ENCODE results near the gene MEOX1.

Gene MEOX1

DNA sequence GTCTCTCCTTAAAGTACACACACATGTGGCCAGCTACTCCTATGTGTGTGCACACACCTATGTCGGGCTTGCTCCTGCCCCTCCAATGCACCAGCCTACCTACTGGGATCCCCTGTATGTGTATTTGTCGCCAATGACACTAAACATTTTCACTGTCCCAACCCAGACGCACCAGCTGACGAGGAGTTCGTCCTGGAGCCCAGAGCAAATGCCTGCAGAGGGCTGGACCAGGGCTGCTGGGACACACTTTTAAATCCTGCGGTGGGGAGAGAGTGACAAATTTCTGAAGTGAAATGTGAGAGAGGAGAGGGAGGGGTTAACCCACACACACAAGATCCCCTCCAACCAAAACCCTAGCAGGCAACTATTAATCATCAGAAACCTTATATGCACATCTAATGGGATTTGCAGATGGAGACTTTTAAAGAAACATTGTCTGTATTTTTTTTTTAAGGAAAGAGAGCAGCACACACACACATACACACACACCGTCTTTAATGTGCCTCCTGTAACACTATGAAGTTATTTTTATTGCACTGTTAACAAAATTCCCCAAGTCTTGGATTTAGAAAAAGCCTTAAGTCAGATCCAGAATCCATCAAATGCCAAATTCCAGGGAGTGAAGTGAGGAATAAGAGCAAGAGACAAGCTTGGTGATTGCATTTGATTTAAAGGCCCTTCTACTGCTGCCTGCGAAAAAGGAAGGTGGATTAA, at the start of gene MEOX1:
TSS of gene MEOX1 (minus strand) at position 224 of the 714 bp plus-strand sequence. CDS start 388 bp downstream, outside the sequence.
- H3K4me3 Mint-ChIP-seq = peak within 1 kb of the TSS; percentile 76
- H3K9me3 Mint-ChIP-seq = no peaks in the 10 kb centered on the region
- H3K27ac Mint-ChIP-seq (ENCODE audit: low read depth) = peak within 1 kb of the TSS; percentile 82
- no peaks in the 10 kb centered on the region for H3K27me3 Mint-ChIP-seq
- peaks cover 40% of the 10 kb centered on the region for H3K4me1 Mint-ChIP-seq
- DNase-seq (ENCODE audit: low spot score in 2 of 2) = no peak
- ATAC-seq (replicated peaks; ENCODE audit: extremely low read depth, poor library complexity, severe bottlenecking) = peak; percentile 38
- H3K36me3 Mint-ChIP-seq (ENCODE audit: insufficient read depth) = peaks cover 2% of the 10 kb centered on the region

DNA sequence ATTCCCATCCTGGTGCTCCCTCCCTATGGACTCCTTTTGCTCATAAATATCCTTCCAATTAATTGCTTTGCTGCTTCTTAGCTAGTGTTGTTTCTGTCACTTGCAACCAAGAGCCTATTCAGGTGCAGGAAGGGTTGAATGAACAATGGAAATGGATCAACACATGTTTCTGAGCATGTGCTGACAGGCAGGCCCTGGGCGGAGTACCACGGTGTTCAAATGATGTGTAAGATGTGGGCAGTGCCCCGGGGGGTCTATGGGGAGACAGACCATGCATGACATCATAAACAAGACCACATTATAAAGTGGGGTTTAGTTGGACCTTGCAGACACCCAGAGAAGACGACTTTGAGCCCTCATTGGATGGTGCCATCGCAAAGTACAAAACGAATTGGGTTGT, 48.4 kb upstream of the MEOX1 start:
- H3K4me1 Mint-ChIP-seq = peaks cover 8% of the 10 kb centered on the region
- H3K9me3 Mint-ChIP-seq = no peaks in the 10 kb centered on the region
- H3K4me3 Mint-ChIP-seq = no peak overlapping the region
- no peak overlapping the region for H3K27ac Mint-ChIP-seq (ENCODE audit: low read depth)
- no peaks in the 10 kb centered on the region for H3K36me3 Mint-ChIP-seq (ENCODE audit: insufficient read depth)
- DNase-seq (ENCODE audit: low spot score in 2 of 2) (no peak), ATAC-seq (replicated peaks; ENCODE audit: extremely low read depth, poor library complexity, severe bottlenecking) (no peak)
- H3K27me3 Mint-ChIP-seq = peaks cover 67% of the 10 kb centered on the region

DNA sequence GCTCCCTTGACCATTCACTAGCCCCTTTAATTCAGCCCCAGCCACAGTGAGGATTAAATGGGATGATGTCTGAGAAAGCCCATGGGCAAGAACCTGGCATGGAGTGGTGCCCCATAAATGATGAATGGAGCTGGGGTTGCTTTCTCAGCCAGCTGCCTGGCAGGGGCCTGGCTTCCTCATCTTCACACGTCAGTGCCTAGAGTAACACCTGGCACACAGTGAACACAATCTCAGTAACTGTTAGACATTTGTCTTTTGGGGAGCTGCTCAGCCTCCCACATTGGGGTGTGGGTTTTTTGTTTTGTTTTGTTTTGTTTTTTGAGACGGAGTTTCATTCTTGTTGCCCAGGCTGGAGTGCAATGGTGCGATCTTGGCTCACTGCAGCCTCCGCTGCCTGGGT, 47.5 kb upstream of the MEOX1 start:
- ATAC-seq (replicated peaks; ENCODE audit: extremely low read depth, poor library complexity, severe bottlenecking) = no peak
- Mint-ChIP-seq H3K9me3 (no peaks in the 10 kb centered on the region), H3K36me3 (ENCODE audit: insufficient read depth) (no peaks in the 10 kb centered on the region), H3K4me3 (no peak overlapping the region), H3K27ac (ENCODE audit: low read depth) (no peak overlapping the region), H3K4me1 (peaks cover 3% of the 10 kb centered on the region), H3K27me3 (peaks cover 58% of the 10 kb centered on the region)
- no peak for DNase-seq (ENCODE audit: low spot score in 2 of 2)

DNA sequence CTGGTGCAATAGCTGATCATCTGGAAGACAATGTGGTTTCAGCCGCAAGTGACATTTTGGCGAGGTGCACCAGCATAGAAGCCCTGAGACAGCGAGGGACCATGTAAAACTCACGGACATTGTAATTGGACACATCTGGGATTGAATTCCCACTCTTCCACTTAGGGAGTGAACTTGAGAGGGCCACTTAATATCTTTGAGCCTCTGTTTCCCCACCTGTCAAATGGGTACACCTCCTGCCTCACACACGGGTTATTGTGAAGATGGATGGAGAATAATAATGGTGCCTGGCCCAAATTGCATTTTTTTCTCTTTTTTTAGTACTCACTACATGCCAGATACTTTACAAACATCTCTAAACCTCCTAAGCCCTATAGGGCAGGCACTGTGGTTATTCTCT, 45.5 kb upstream of the MEOX1 start:
- H3K27ac Mint-ChIP-seq (ENCODE audit: low read depth) = no peak overlapping the region
- no peaks in the 10 kb centered on the region for H3K36me3 Mint-ChIP-seq (ENCODE audit: insufficient read depth)
- DNase-seq (ENCODE audit: low spot score in 2 of 2) (no peak), ATAC-seq (replicated peaks; ENCODE audit: extremely low read depth, poor library complexity, severe bottlenecking) (no peak)
- H3K4me3 Mint-ChIP-seq = no peak overlapping the region
- H3K4me1 Mint-ChIP-seq = peaks cover 11% of the 10 kb centered on the region
- no peaks in the 10 kb centered on the region for H3K9me3 Mint-ChIP-seq
- peaks cover 38% of the 10 kb centered on the region for H3K27me3 Mint-ChIP-seq

DNA sequence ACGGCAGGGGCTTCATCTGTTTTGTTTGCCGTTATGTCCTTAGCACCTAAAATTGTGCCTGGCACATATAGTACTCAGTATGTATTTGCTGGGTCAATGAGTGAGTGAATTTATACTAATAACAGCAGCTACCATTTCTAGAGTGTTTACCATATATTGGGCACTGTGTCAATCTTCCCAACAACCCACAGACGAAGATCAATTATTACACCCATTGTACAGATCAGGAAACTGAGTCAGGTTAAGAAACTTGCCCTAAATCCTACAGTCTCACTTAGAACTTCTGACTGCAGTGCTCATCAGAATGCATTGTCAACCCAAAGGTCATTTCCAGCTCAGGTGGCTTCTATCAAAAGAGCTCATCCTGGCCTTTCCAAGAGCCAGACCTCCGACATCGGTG, 44.5 kb upstream of the MEOX1 start:
- H3K4me3 Mint-ChIP-seq = no peak overlapping the region
- peaks cover 2% of the 10 kb centered on the region for H3K36me3 Mint-ChIP-seq (ENCODE audit: insufficient read depth)
- DNase-seq (ENCODE audit: low spot score in 2 of 2) (no peak), ATAC-seq (replicated peaks; ENCODE audit: extremely low read depth, poor library complexity, severe bottlenecking) (no peak)
- H3K4me1 Mint-ChIP-seq = peaks cover 17% of the 10 kb centered on the region
- H3K9me3 Mint-ChIP-seq = no peaks in the 10 kb centered on the region
- peaks cover 29% of the 10 kb centered on the region for H3K27me3 Mint-ChIP-seq
- H3K27ac Mint-ChIP-seq (ENCODE audit: low read depth) = no peak overlapping the region

DNA sequence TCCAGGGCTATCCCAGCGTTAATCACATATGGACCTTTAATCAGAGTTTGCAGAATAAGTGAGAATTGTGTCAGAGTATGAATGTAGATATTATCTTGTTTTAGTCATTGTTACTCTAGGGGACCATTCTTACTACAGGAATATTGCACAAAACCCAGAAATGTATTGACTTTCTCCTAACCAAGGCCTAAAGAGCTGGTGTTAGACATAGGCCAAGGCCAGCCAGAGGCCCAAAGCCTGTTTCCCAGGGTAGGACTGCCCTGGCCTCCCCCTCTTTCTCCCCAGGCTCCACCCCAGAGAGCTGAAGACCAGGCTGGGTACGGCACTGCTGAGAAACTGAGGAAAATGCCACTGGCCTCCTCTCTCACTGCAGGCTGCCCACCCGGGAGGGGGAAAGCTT, 41.9 kb upstream of the MEOX1 start:
- H3K4me3 Mint-ChIP-seq = no peak overlapping the region
- no peak for DNase-seq (ENCODE audit: low spot score in 2 of 2)
- no peak for ATAC-seq (replicated peaks; ENCODE audit: extremely low read depth, poor library complexity, severe bottlenecking)

DNA sequence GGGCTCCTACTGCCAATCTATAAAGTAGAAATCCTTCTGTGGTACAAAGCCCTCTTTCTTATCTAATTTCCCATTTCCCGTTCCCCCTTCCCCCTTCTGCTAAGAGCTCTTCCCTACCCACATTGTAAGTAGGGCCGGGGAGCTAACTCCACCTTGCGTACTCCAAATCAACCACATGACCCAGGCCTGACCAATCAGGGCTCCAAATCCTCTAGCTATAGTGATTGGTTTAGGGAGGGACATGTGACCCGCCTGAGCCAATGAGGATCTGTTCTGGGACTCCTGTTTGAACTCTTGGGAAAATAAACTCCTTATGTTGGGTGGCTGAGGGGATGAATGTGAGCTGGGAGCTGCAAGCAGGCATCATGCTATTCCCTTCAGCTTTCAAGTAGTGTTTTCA, 40.9 kb upstream of the MEOX1 start:
- ATAC-seq (replicated peaks; ENCODE audit: extremely low read depth, poor library complexity, severe bottlenecking) = no peak

More for the DNA sequence above, 41.9 kb upstream of the MEOX1 start:
- Mint-ChIP-seq H3K9me3 (no peaks in the 10 kb centered on the region), H3K27ac (ENCODE audit: low read depth) (no peak overlapping the region), H3K27me3 (peaks cover 23% of the 10 kb centered on the region), H3K36me3 (ENCODE audit: insufficient read depth) (peaks cover 3% of the 10 kb centered on the region), H3K4me1 (peaks cover 40% of the 10 kb centered on the region)

DNA sequence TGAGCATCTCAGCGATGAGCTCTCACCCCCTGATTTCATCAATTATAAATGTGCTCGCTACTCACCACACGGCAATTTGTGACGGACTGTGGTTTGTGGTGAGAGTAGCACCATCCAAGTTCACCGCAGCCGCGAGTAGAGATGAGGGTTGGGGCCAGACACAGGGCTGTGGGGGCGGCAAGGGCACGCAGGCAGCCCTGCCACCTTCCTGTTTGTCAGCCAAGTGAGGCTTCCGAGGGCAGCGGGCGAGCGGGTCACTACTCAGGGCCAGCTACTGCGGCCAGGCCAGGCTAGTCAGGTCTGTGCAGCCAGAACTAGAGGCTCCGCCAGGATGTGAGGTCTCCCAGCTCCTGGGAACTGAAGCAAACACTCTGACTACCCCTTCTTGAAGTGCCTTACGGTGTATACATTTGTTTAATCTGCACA, 39.6 kb upstream of the MEOX1 start:
- Mint-ChIP-seq H3K36me3 (ENCODE audit: insufficient read depth) (peaks cover 3% of the 10 kb centered on the region), H3K27me3 (peaks cover 33% of the 10 kb centered on the region), H3K9me3 (no peaks in the 10 kb centered on the region), H3K4me1 (peaks cover 40% of the 10 kb centered on the region), H3K27ac (ENCODE audit: low read depth) (no peak overlapping the region), H3K4me3 (peak overlapping the region; percentile 40)
- DNase-seq (ENCODE audit: low spot score in 2 of 2) (peak; percentile 29 to 60), ATAC-seq (replicated peaks; ENCODE audit: extremely low read depth, poor library complexity, severe bottlenecking) (peak; percentile 94)

More for the DNA sequence above, 40.9 kb upstream of the MEOX1 start:
- DNase-seq (ENCODE audit: low spot score in 2 of 2) = no peak
- H3K27me3 Mint-ChIP-seq = peaks cover 33% of the 10 kb centered on the region
- H3K4me3 Mint-ChIP-seq = no peak overlapping the region
- H3K27ac Mint-ChIP-seq (ENCODE audit: low read depth) = no peak overlapping the region
- H3K9me3 Mint-ChIP-seq = no peaks in the 10 kb centered on the region
- peaks cover 3% of the 10 kb centered on the region for H3K36me3 Mint-ChIP-seq (ENCODE audit: insufficient read depth)
- peaks cover 40% of the 10 kb centered on the region for H3K4me1 Mint-ChIP-seq

DNA sequence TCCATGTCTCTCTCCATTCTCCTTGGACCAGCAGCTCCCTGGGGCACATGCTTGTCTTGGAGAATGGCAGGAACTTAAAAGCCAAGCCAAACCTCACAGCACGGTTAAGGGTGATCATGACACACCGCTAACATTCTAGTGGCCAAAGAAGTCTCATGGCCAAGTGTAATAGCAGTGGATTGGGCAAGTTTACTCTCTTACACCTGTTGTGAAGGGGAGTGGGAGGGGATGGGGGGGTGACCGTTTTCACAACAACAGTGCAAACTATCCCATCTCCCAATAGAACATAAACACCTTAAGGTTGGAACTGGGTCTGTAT, 37.7 kb upstream of the MEOX1 start:
- Mint-ChIP-seq H3K27ac (ENCODE audit: low read depth) (no peak overlapping the region), H3K4me3 (no peak overlapping the region), H3K9me3 (no peaks in the 10 kb centered on the region), H3K27me3 (peaks cover 25% of the 10 kb centered on the region), H3K36me3 (ENCODE audit: insufficient read depth) (peaks cover 3% of the 10 kb centered on the region), H3K4me1 (peaks cover 40% of the 10 kb centered on the region)
- DNase-seq (ENCODE audit: low spot score in 2 of 2) (no peak), ATAC-seq (replicated peaks; ENCODE audit: extremely low read depth, poor library complexity, severe bottlenecking) (no peak)

DNA sequence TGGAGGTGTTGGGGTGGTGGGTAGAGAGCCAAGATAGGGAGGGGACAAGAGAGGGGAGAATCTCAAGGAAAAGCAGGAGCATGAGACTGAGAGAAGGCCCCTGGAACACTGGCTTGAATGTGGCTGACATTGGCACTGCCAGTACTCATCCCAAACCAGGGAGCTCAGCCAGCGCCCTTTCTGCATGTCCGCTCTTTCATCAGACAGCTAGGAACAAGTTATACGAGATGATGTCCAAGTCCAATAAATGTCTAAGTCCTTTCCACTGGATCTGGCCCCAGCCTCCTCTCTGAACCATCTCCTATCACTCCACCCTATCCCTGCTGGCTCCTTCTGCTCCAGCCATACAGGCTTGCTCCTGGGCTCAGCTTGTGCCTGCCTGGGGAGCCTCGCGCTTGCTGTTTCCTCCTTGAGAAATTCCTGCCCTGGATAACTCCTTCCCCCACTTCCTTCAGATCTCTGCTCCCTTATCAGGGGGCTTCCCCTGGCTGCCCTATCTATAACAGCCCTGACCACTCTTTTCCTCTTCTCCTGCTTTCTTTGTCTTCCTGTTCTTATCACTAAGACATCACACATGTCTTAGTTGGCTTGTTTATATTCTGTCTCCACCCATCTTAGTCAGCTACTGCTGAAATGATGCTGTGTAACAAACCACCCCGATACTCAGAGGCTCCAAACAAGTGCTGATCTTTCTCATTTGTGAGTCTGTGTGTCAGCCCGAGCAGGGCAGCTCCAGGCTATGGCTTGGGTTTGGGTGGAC, 37.1 kb upstream of the MEOX1 start:
- ATAC-seq (replicated peaks; ENCODE audit: extremely low read depth, poor library complexity, severe bottlenecking) = no peak
- H3K36me3 Mint-ChIP-seq (ENCODE audit: insufficient read depth) = peaks cover 3% of the 10 kb centered on the region
- H3K27ac Mint-ChIP-seq (ENCODE audit: low read depth) = no peak overlapping the region
- H3K27me3 Mint-ChIP-seq = peaks cover 25% of the 10 kb centered on the region
- no peak overlapping the region for H3K4me3 Mint-ChIP-seq
- H3K4me1 Mint-ChIP-seq = peaks cover 40% of the 10 kb centered on the region
- no peak for DNase-seq (ENCODE audit: low spot score in 2 of 2)
- no peaks in the 10 kb centered on the region for H3K9me3 Mint-ChIP-seq

DNA sequence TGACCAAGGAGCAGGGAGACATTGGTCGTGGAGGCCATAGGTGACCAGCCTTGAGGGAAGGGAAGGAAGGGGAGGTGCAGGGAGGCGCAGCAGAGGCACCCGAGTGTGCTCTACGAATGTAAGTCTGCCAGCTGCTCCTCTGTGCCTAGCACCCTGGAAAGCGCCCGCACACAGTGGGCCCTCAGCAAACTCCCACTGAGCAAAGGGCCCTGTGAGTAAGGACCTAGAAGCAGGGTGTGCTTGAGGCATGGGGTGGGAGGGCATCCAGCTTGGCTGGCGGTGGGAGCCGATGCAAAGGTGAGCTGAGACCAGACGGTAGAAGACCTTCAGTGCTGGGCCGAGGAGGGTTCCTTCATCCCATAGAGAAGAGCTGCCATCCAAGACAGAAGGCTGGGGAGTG, 36.2 kb upstream of the MEOX1 start:
- Mint-ChIP-seq H3K27me3 (peaks cover 25% of the 10 kb centered on the region), H3K36me3 (ENCODE audit: insufficient read depth) (peaks cover 3% of the 10 kb centered on the region), H3K4me3 (no peak overlapping the region), H3K9me3 (no peaks in the 10 kb centered on the region), H3K27ac (ENCODE audit: low read depth) (no peak overlapping the region), H3K4me1 (peaks cover 37% of the 10 kb centered on the region)
- ATAC-seq (replicated peaks; ENCODE audit: extremely low read depth, poor library complexity, severe bottlenecking) = no peak
- DNase-seq (ENCODE audit: low spot score in 2 of 2) = no peak

DNA sequence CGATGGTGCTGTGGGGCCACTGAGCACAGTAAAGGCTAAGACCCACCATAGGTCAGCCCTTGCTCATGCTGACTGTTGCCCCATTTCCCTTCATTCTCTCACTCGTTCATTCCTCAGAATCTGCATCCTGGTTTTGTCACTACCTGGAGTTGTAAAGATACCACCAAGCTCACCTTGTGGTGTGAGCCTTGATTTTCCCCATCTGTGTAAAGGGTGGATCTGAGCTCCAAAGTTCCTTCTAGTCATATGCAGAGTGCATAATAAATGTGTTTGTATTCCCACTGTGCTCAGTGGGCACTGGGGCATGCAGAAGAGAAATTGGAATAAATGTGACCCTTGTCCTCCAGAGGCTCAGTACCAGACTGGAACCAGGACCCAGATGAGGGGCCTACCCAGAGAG, 35.2 kb upstream of the MEOX1 start:
- Mint-ChIP-seq H3K4me3 (no peak overlapping the region), H3K4me1 (peaks cover 27% of the 10 kb centered on the region), H3K36me3 (ENCODE audit: insufficient read depth) (peaks cover 3% of the 10 kb centered on the region), H3K9me3 (no peaks in the 10 kb centered on the region), H3K27me3 (peaks cover 25% of the 10 kb centered on the region), H3K27ac (ENCODE audit: low read depth) (no peak overlapping the region)
- ATAC-seq (replicated peaks; ENCODE audit: extremely low read depth, poor library complexity, severe bottlenecking) (no peak), DNase-seq (ENCODE audit: low spot score in 2 of 2) (no peak)
